C4-2B (cell line): ENCODE measurements around the gene DAD1.

ENCODE experiments used
- CTCF ChIP-seq: fragments of 450-650 bp; conservative IDR thresholded peaks from 2 replicates; pipeline ENCODE4 v1.5.1; 2017; ENCODE audit warnings: mild to moderate bottlenecking
- ZFX ChIP-seq: fragments of 450-650 bp; IDR thresholded peaks from 2 replicates; pipeline ENCODE4 v1.6.1; 2017

GRCh38 chr14:22526744-22527143 lies 62.3 kb downstream of the DAD1 start:
- TF ChIP-seq CTCF = no peak
- TF ChIP-seq ZFX = no peak
